Right lobe of liver (tissue), 4 donors: ENCODE results near the gene RIMS1.

Source experiments
- CTCF ChIP-seq, 4 donors: fragments of 200-600 bp in 3 of 4; fragments of 450-650 bp in 1 of 4; IDR thresholded peaks; one replicate each; pipeline versions ENCODE4 v1.5.1 to v1.8.0; 2016 to 2022; ENCODE audit warnings: antibody characterized with exemption in 4 of 4, mild to moderate bottlenecking in 2 of 4
- POLR2A ChIP-seq: fragments of 450-650 bp; IDR thresholded peaks from one replicate; pipeline ENCODE4 v1.6.1; 2017; ENCODE audit warnings: antibody characterized with exemption, mild to moderate bottlenecking
- donor health status: DM: no; HTN: no; CAD: no.
- donor health status: DM: no; HTN: no; CAD: no.
- donor health status: DM: no; HTN: yes; CAD: no.

GRCh38 chr6:72022830-72023229, 136.5 kb downstream of the RIMS1 start:
- TF ChIP-seq POLR2A (no peak), CTCF (IDR thresholded peaks at IDR 0.05) (no peak)
